Measurements from ENCODE around the gene PTPN23.

The PTPN23 gene, protein sequence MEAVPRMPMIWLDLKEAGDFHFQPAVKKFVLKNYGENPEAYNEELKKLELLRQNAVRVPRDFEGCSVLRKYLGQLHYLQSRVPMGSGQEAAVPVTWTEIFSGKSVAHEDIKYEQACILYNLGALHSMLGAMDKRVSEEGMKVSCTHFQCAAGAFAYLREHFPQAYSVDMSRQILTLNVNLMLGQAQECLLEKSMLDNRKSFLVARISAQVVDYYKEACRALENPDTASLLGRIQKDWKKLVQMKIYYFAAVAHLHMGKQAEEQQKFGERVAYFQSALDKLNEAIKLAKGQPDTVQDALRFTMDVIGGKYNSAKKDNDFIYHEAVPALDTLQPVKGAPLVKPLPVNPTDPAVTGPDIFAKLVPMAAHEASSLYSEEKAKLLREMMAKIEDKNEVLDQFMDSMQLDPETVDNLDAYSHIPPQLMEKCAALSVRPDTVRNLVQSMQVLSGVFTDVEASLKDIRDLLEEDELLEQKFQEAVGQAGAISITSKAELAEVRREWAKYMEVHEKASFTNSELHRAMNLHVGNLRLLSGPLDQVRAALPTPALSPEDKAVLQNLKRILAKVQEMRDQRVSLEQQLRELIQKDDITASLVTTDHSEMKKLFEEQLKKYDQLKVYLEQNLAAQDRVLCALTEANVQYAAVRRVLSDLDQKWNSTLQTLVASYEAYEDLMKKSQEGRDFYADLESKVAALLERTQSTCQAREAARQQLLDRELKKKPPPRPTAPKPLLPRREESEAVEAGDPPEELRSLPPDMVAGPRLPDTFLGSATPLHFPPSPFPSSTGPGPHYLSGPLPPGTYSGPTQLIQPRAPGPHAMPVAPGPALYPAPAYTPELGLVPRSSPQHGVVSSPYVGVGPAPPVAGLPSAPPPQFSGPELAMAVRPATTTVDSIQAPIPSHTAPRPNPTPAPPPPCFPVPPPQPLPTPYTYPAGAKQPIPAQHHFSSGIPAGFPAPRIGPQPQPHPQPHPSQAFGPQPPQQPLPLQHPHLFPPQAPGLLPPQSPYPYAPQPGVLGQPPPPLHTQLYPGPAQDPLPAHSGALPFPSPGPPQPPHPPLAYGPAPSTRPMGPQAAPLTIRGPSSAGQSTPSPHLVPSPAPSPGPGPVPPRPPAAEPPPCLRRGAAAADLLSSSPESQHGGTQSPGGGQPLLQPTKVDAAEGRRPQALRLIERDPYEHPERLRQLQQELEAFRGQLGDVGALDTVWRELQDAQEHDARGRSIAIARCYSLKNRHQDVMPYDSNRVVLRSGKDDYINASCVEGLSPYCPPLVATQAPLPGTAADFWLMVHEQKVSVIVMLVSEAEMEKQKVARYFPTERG (N-terminal part only)

DNA sequence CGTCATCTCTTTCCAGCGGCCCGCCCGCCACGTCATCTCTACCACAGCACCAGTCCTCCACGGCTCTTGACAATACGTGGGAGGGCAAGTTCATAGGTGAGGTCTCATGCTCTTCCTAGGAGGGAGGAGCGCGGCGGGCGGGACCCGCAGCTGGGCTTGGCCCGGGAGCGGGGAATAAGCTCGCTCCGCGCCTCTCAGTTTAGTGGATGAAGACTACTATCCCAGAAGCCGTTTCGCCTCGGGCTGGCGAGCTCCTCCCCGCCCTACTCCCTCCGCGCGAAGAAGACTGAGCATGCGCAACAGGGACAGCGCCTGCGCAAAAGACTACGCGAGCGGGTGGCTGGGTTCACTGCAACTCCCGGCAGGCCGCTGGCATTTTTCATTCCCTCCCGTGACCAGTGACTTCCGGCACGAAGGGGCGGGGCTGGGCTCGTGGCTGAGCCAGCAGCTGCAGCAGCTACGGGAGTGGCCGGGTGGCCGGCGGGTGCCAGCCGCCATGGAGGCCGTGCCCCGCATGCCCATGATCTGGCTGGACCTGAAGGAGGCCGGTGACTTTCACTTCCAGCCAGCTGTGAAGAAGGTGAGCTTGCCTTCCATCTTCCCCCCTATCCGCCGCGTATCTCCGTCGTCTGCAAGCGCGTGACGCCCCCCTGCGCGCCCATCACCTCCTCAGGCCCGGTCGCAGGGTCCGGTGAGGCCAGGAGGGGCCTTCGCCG, at the start of gene PTPN23:
PTPN23 (plus strand) TSS at position 421 of the 716 bp plus-strand sequence; CDS start at position 497, 76 bp downstream.
- peak; percentile 92 to 100 (median 98) for DNase-seq

DNA sequence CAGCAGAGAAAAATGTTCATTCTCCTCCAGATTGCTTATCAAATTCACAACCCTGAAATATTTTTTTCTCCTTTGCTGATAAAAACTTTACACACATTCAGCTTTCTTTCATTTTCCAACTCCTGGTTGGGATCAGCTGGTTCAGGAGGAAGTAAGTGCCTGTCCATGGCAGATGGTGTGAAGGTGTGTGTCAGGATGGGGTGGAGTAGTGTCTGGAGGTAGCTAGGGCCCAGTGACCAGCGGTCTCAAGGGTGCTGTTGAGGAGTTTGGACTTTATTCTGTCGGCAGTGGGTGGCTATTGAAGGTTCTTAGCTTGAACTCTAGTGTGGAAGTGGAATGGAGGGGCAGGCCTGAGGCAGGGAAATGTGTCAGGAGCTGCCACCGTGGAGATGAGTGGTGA, 46.9 kb upstream of the PTPN23 start:
- no peak for DNase-seq

DNA sequence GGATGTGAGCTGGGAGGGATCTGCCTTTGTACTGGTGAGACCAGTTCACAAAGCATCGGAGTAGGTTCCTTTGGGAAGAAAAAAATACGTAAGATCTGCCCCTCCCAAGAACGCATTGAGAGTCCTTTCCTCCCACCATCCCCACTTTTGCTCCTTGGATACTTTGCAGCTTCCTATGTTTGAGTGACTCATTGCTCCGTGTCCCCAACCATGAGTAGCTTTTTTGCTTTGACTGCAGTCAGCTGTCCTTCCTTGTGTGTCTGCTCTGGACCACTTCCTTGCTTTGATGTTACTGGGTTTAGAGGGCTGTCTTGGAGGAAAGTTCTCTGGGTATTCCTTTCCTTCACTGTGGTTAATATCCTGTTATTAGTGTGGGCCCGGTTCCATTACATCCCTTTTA, 43.2 kb upstream of the PTPN23 start:
- peak in 1 of 51 donors; percentile 11 for DNase-seq

DNA sequence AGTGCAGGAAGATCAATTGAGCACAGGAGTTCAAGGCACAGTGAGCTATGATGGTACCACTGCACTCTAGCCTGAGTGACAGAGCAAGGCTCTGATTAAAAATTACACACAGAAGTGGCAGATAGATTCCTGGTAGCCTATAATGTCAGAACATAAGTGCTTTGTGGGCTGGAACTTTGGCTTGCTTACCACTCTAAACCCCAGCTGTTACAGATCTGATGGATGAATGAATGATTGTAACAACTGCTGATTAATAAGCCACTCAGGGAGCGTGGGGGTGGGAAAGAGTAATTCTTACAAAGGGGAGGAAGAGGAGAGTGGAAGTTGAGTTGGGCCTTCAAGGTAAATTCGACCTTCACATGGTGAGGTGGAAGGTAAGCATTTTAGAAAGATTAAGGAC, 40.9 kb upstream of the PTPN23 start:
- no peak for DNase-seq

DNA sequence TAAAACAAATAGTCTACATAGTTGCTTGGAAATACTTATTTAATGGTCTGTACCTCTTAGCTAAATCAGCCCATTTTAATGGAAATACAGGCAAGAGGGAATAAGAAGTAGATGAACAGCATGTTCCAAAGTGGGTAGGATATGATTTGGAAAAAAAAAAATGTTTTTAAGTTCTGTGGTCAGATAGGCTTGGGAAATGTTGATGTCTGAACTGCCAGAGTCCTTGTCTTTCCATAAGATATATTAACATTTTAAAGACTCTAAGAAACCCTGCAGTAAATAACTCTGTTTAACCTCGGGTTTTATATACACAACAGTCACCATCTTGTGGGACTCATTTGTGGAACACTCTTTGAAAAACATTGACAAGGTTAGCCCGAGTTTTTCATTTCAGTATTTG, 40.0 kb upstream of the PTPN23 start:
- DNase-seq: no peak

DNA sequence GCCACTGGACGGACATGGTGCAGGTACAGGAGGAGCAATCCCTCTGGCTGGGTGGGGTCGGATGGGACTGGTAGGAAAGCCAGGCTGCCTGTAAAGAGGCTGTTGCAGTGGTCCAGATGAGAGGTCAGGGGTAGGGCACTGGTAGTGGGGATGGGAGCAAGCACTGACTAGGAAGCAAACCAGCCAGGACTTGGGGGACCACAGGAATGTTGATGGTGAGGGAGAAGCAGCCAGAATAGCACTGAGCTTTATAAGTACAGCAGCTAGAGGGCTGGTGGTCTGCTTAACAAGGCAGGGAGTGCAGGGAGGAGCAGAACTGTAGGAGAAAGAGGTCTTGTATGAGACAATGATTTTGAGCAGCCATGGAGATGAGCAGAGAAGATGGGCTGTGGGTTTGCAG, 38.7 kb upstream of the PTPN23 start:
- DNase-seq: no peak

DNA sequence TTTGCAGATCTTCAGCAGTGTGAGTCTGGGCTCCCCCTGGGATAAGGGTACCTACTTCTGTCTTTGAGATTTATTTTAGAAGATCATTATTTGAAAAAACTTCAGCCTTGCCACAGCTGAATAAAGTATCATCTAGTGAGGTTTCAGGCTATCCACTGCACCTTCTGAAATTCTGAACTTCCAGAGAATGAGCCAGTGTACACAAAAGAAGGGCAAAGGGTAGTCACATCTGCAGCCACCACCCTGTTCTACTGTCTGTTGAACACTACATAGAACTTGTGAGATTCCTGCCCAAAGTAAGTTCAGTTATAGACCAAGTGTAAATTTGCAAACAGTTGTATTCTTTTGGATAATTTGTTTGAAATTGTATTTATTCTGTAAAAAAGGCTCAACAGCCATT, 38.0 kb upstream of the PTPN23 start:
- DNase-seq: no peak

DNA sequence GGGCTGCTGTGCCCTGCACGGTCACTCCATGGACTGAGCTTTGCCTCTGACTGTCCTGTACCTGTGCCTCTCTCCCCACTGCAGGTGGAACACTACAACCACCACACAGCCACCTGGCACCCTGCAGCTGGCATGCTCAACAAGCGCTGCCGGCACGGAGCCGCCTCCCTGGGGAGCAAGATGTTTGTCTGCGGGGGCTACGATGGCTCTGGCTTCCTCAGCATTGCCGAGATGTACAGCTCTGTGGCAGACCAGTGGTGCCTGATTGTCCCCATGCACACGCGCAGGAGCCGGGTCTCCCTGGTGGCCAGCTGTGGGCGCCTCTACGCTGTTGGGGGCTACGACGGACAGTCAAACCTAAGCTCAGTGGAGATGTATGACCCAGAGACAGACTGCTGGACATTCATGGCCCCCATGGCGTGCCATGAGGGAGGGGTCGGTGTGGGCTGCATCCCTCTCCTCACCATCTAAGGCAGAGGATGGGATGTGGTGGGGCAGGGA, 37.3 kb upstream of the PTPN23 start:
- DNase-seq: no peak

DNA sequence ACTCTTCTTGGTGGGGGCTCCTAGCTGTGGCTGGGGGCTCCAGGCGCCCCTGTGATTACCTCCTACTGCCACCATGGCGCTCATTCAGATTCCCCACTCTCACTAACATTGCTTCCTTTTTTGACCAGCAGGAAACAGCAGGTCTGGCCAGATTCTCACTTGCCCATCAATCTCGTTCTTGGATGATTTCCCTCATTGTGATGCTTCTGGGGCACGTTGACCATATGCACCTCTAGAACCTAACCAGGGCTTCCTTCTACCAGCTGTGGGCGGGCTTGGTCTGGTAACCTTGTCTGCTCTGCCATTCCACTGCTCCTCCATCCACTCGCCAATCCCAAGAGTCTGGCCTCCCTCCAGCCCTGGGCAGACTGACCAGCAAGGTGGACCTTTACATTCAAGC, 35.9 kb upstream of the PTPN23 start:
- DNase-seq: no peak

DNA sequence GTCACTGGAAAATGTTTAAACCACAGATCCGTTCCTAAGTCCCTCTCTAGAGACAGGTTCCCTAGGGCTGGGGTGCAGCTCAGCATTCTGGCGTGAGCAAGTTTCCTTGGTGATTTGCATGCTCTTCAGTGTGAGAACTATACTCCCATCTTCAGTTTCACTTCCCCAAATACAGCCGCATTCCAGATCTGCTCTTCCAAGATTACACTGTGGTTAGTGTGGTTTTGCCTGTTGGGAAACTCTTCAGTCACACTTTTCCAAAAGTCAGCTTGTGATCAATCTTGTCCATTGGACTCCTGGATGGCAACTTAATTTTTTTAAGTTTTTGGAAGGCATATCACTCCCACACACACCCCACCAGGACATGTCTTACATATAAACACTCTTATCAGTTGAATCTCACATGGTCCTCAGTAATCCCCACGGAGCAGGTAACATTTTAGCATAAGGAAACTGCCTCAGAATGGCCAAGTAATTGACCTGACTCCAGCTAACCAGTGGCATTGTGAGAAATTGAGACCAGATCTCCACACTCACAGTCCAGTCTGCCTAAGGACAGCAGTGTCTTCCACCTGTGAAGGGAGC, 33.5 kb upstream of the PTPN23 start:
- no peak for DNase-seq

DNA sequence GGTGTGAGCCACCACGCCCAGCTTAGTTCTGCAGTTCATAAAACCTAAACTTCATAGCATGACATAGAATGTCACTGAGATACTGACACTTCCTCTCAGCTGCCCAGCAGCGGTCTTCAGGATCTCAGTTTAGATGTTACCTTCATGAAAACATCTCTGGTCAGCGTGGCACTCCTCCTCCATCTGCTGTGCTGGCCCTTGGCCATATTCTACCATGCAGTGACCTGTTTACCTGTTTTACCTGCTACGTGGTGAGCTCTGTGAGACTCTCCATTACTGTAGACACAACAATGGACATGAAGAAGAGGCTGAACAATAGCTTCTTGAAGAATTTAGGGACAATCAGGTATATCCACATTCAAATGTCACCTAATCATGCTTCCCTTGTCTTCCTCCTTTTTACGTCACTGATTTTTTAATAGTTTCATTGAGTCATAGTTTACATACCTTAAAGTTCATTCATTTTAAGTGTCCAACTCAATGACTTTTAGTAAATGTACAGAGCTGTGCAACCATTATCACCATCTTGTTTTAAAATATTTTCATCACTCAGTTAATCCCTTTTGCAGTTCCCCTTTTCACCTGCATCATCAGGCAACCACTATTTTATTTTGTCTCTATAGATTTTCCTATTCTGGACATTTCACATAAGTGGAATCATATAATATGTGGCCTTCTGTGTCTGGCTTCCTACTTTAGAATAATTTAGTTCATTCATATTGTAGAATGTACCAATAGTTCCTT, 32.2 kb upstream of the PTPN23 start:
- no peak for DNase-seq

DNA sequence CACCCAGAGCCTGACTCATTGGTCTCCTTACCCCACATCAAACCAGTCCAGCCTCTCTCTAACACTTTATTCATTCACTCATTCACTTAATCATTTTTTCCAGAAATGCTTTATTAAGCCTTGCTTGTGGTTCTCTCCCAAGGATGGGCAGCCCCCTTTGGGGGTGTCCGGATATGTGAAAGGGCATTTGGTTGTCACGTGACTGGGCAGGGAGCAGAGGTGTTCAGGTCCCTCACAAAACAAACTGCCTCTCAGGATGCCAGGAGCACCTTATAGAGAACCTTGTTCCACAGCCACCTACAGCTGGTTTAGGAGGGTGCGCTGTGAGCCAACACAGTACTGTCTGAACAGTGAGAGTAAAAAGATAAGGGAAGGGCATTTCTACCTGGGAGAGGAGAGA, 25.8 kb upstream of the PTPN23 start:
- no peak for DNase-seq

DNA sequence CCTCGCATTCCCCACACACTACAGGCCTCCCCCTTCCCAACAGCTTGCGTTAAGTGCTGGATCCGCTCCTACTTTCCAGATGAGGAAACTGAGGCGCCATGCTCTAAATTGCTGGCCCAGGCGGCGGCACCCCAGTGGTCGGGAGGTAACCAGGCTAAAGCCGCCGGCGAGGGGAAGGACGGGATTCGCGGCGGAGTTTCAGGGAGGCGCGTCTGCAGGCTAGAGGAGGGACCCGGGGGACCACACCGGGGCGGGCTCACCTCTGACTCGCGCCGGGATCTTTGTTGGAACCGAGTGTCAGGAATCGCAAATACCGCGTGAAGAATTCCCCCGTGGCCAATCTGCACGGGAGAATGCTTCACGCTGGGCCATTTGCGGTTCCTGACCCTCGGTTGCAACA, 24.6 kb upstream of the PTPN23 start:
- no peak for DNase-seq

DNA sequence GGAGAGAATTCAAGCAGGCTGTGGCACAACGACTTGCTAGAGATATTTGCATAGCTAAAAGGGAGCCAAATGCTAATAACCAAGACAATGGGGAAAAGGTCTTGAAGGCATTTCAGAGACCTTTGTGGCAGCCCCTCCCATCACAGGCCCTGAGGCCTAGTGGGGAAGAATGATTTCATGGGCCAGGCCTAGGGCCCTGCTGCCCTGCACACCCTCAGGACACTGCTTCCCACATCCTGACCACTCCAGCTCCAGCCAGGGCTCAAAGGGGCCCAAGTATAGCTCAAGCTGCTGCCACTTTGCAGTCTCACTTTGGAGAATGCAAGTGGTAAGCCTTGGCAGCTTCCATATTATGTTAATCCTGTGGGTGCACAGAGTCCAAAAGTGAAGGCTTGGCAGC, 21.5 kb upstream of the PTPN23 start:
- DNase-seq: no peak

DNA sequence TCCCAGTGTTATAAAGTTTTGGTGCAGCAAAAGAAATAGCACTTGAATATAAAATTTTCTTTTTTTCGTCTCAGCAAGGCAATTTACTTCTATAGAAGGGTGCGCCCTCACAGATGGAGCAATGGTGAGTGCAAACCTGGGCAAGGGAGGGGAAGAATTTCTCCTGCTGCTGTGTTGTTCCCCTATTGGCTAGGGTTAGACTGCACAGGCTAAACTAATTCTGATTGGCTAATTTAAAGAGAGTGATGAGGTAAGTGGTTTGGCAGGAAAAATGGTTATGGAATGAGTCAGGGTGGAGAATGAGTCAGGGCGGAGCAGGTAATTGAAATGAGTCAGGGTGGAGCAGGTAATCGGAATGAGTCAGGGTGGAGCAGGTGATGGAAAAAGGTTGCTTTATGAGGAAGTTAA, 20.7 kb upstream of the PTPN23 start:
- DNase-seq: peak in 1 of 51 donors; percentile 14

DNA sequence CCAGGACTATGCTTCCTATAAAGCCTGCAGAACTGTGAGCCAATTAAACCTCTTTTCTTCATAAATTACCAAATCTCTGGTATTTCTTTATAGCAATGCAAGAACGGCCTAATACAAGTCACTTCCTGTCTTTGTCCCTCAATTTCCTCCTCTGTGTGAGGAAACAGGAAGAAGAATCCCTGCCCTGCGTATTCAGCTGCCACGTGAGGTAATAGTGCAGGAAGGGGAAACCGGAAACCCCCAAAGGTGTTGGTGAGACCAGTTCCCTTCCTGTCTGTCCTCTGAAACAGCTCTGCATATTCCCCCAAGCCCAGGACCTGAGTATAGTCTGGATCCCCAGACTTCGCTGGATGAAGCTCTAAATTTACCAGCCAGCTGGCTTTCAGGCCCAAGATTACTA, 18.1 kb upstream of the PTPN23 start:
- DNase-seq: no peak

DNA sequence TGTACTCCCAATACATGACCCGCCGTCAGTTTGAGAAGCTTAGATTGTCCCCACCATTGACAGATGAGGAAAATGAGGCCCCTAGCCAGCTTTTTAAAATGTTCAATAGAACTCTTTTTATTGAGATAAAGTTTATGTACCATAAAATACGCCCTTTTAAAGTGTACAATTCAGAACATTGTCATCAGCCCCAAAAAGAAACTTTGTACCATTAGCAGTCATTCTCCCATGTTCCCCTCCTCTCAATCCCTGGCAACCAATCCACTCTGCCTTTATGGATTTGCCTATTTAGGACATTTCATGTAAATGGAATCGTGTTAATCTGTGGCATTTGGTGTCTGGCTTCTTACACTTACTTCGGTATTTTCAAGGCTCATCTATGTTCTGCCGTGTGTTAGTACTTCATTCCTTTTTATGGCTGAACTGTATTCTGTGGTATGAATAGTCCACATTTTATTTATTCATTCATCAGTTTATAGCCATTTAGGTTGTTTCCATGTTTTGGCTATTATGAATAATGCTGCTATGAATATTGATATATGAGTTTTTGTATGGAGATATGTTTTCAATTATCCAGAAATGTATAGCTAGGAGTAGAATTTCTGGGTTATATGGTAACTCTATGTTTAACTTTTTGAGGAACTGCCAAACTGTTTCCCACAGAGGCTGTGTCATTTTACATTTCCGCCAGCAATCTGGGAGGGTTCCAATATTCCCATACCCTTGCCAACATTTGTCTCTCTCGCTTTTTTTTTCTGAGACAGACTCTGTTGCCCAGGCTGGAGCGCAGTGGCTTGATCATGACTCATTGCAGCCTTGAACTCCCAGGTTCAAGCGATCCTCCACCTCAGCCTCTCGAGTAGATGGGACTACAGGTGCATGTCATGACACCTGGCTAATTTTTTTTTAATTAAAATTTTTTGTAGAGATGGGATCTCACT, 15.3 kb upstream of the PTPN23 start:
- peak in 1 of 51 donors; percentile 29 for DNase-seq

DNA sequence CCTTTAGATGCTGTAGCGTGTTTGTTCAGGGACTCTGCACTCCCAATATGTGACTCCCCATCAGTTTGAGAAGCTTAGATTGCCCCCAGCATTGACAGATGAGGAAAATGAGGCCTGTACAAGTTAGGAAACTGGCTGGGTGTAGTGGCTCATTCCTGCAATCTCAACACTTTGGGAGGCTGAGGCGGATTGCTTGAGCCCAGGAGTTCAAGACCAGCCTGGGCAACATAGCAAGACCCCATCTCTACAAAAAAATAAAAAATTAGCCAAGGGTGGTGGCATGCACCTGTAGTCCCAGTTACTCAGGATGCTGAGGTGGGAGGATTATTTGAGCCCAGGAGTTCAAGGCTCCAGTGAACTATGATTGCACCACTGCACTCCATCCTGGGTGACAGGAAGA, 14.0 kb upstream of the PTPN23 start:
- no peak for DNase-seq

DNA sequence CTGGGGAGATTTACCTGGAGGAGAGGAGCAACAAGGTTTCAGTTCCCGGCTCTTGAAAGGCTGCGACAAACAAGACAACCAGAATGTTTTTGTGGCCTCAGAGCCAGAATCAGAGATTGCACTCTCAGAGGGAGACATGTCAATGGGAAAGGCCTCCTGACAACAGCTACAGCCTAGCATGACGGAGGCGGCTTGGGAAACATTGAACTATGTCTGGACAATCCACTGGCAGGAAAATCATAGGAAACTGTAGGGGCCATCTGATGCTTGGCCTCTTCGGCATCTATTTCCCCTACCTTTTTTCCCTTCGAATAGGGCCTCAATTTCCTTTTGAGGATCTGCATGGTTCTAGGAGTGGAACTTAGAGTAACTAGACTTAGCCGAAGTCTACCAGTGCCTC, 13.2 kb upstream of the PTPN23 start:
- no peak for DNase-seq
